ENCODE measurements around the gene DDX1. TPM values are rescaled to one million over a fixed set of nuclear protein-coding genes. Genes with fewer than 3 reads are reported as not detected.
"Not testable (repeated sequence)": the region's sequence is repeated elsewhere in the genome, so short reads cannot be mapped to it uniquely, and the experiment has no call there.

The DDX1 gene
- total RNA-seq, 1 donor from 2014 or later: 99.7 TPM

- DNase-seq: no peak
Measured at GRCh38 chr2:15677141-15677843, 85.6 kb downstream of the DDX1 start.

DNA sequence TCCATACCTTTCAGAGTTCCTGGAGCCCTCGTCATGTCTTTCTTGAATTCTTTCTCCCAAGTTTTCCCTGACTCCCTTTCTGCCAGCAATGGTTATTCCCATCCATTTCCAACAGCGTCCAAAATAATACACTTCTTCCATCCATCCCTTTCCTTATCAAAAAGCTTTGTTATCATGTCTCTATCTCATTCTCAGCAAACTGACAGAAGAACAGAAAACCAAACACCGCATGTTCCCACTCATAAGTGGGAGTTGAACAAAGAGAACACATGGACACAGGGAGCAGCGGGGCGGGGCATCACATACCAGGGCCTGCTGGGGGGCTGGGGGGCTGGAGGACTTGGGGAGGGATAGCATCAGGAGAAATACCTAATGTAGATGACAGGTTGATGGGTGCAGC, 86.7 kb downstream of the DDX1 start:
- DNase-seq: no peak

DNA sequence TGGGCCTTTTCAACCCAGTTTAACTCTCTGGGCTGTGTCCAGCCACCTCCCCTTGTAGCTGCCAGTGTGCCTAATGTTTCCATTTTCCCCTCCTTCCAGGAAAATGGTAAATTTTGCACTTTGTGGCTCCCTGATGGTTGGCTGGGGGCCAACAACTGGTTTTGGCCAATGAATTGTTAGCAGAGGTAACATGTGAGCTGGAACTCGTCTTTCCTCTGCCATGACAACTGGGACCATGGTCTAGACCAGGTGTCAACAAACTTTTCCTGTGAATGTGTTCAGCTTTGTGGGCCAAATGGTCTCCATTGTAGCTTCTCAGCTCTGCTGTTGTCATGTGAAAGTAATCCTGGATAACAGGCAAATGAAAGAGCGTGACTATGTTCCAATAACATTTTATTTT, 87.2 kb downstream of the DDX1 start:
- DNase-seq: no peak

DNA sequence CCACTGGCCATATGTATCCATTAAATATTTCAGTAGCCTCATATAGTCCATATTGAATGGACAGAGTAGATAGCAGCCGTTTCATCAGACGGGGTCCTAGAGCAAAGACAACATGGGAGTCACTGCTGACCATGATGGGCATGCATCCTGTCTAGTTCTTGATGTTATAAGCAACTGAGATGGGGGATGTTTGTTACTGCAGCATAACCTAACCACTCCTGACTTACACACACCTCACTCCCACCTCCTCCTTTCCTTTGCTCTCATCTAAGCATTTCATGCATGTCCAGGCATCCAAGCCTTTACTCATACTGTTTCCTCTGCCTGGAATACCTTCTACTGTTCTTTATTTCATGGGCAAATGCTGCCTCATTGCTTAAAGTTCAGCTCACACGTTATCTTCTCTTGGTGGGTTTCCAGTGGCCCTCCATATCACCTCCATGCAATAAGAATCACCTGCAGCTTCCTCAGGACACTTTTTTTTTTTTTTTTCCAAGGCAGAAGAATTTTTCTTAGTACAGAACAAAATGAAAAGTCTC, 87.8 kb downstream of the DDX1 start:
- DNase-seq: no peak

GRCh38 chr2:15680132-15680531, 88.5 kb downstream of the DDX1 start:
- not testable (repeated sequence) for DNase-seq

Other genes with a start within 250 kb of the DDX1 start
- gene NBAS, start 30.5 kb upstream of the DDX1 start, total RNA-seq: 168 TPM